GM21423 (cell line): Measurements from ENCODE around the gene CAMK2A.

Experiments
- ATAC-seq: cut with Tn5 transposase; IDR thresholded peaks from one replicate; pipeline ENCODE4 v1.9.1; 2021; ENCODE audit warnings: mild to moderate bottlenecking, moderate library complexity; ENCODE audit not compliant: unreplicated experiment

CAMK2A gene

GRCh38 chr5:150215979-150216944 lies 73.3 kb downstream of the CAMK2A start:
- ATAC-seq: no peak

- no peak for ATAC-seq
These were observed 75.3 kb downstream of the CAMK2A start for GRCh38 chr5:150214289-150214688.

GRCh38 chr5:150213530-150213929 lies 76.0 kb downstream of the CAMK2A start:
- ATAC-seq: no peak

GRCh38 chr5:150211156-150212030 lies 78.2 kb downstream of the CAMK2A start:
- no peak for ATAC-seq

DNA sequence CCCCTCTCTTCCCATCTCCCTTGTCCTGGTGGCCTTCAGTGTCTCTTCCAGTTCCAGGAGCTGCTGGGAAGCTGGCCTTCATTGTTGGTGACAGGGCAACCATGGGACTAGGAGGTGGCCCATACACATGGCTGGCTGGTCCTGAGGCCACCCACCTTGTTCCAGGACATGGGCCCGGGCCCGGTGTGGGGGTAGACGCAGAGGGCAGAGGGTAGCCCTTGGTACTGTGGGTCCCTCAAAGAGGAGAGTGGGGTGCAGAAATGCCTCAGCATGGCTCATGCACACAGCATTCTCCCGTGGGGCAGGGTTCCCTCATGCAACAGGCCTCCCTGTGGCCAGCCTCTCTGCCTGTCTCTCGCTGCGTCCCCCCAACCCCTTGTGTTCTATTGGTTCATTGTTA lies 78.9 kb downstream of the CAMK2A start:
- ATAC-seq: no peak

DNA sequence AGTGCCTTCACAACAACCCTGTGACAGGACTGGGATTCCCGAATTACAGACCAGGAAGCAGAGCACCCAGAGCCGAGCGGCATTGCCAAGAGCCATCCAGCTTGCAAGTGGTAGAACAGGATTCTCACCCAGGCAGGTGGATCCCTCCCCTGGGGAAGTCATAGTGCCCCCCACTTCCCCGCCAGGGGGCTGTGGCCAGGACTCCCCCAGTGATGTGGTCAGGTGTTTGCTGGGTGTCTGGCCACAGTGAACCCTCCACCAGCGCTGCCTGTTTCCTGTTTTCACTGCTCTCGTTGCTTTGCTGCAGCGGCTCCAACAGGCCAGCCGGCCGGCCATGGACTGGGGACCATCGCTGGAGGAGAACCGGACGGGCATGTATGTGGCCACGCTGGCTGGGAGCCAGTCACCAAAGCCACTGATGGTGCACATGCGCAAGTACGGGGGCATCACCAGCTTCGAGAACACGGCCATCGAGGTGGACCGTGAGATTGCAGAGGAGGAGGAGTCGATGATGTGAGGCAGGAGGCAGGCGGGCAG lies 80.4 kb downstream of the CAMK2A start:
- ATAC-seq: peak; percentile 74

GRCh38 chr5:150208187-150209098 lies 81.1 kb downstream of the CAMK2A start:
- no peak for ATAC-seq

DNA sequence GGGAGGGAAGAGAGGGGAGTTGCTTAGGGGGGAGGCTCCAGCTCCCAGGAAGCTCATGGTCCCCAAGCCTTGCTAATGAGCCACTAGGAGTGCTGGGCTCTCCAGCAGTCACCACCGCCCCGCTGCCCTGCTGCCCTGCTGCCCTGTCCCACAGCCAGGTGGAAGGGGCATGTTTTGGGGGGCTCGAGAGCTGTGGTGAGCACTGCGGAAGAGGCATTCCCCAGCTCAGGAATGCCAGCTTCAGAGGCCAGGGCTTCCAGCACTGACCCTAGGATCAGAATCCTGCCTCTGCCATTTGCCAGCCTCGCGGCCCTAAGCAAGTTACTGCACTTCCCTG lies 82.8 kb downstream of the CAMK2A start:
- ATAC-seq: no peak

- no peak for ATAC-seq
These were observed 83.3 kb downstream of the CAMK2A start for GRCh38 chr5:150206098-150206778.

DNA sequence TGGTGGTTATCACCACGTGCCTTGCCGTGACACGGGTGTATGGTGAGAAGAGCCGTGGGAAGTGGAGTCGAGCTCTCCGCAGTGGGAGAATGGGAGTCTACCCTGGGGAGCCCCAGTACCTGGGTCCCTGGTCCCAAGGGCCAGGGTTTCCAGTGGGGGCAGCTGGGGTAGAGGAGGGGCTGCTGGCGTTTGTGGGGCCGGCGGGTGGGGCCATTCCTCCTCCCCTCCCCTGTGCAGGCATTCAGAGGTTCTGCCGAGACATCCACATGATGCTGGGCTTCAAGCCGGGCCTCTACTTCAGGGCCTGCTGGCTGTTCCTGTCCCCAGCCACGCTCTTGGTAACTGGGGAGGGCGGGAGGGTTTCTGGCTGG lies 85.0 kb downstream of the CAMK2A start:
- ATAC-seq: no peak

GRCh38 chr5:150203832-150204589 lies 85.6 kb downstream of the CAMK2A start:
- ATAC-seq: no peak

- ATAC-seq: no peak
These were observed 87.1 kb downstream of the CAMK2A start for GRCh38 chr5:150202501-150202900.

DNA sequence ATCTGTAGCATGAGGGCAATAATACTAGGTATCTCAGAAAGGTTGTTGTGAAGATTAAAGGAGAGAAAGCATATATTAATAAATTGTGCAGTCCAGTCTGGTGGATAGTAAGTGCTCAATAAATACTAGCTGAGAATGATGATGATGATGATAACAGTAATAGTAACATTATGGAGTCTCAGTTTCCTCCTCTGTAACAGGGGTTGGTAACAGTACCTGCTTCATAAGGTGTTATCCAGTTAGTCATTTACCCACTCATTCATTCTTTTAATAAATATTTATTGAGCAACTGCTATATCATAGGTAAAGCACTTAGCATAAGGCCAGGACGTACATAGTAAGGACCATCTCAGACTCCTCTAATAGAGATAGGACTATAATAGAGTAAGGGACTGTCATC lies 92.1 kb downstream of the CAMK2A start:
- ATAC-seq: no peak

DNA sequence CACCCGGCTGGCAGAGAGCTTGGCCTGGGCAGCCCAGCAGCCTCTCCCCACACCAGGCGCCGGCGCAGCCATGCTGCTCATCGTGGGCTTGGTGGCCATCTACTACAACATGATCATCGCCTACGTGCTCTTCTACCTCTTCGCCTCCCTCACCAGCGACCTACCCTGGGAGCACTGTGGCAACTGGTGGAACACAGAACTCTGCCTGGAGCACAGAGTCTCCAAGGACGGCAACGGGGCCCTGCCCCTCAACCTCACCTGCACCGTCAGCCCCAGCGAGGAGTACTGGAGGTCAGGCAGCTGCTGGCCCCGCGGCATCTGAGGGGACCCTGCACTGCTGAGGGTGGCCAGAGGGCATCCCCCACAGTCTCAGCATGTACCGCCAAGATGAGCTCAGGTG lies 92.6 kb downstream of the CAMK2A start:
- no peak for ATAC-seq

DNA sequence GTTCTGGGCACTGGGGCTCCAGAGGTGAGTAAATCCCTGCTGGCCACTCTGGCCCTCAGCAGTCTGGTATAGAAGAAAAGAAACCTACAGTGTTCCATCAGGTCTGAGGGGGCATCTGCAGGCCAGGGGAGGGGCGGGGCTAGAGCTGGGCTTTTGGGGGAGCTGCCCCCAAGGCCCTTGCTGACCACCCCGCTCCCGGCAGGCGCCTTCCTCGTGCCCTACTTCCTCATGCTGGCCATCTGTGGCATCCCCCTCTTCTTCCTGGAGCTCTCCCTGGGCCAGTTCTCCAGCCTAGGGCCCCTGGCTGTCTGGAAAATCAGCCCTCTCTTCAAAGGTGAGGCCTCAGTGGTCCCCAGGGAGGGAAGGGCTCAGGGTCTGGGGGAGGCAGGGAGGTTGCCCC lies 93.1 kb downstream of the CAMK2A start:
- ATAC-seq: no peak

DNA sequence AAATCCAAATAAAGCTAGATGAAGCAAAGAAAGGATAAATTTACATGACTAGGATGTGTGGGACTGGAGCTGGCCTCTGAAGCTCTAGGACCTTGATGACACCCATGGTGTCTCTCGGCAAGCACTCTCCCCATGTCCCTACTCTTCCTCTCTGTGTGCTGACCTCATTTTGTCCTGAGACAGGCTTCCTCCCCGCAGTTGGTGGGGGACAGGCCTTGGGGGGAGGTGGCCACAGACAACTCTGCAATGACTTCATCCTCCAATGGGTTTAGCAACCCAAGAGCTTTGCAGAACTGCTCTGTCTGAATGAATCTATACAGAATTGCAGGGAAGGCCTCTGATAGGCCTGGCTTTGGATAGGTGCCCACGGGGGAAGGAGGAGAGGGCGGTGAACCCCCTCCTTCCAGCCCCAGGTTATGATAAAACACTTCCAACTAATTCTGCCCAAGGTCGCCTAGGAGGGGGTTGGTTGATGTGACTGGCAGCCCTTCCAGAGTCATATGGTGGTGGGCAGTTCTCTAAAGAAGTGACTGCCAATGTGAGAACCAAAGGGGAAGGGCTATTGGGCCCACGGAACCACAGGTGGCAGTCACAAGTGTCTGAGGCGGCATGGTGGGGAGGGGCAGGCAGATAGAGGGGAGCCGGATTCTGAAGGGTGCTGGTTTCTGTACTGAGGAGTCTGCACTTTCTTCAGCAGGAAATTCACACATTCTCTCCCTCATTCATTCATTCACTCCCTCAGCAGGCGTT lies 93.7 kb downstream of the CAMK2A start:
- no peak for ATAC-seq

DNA sequence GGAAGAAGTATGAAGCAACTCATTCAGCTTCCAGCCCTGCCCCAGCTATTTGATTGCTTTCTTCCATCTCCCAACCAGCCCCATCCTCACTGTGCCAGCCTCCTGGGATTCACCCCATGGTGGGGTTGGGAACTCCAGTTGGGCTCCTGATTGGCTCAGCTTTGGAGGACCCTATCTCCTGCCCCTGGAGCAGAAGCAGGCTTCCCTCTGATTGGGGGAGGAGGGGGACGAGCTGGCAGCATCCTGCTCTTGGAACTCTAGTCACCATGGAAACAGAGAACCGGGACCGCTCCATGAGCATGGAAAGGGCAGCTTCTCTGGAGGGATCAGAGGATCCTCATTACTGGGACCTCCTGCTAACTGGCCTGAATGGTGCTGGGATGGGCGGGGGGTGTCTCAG lies 97.1 kb downstream of the CAMK2A start:
- no peak for ATAC-seq

DNA sequence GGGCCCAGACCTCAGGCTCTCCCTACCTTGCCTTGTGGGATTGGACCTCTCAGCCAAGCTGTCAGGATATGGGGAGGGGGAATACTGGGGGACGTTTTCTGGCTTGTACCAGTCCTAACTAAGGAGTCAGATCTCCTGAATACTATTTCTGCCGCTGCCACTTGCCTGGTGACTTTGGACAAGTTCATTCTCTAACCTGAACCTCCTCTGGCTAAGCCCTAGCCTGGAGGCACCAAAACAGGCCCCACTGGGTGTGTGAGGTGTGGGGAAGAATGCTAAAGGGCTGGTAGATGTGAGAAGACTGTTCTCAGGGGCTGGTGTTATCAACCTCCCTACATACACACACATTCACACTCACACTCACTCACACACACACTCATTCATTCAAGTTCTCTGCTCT lies 98.6 kb downstream of the CAMK2A start:
- no peak for ATAC-seq
